ENCODE data around the gene PDGFB.

Gene PDGFB

GRCh38 chr22:39232806-39233709 lies 11.7 kb downstream of the PDGFB start:
- peaks cover 18% of the 10 kb centered on the region; the same call in 1 of the 2 replicates for H3K27me3 ChIP-seq (ENCODE audit: insufficient read depth, low read length)

DNA sequence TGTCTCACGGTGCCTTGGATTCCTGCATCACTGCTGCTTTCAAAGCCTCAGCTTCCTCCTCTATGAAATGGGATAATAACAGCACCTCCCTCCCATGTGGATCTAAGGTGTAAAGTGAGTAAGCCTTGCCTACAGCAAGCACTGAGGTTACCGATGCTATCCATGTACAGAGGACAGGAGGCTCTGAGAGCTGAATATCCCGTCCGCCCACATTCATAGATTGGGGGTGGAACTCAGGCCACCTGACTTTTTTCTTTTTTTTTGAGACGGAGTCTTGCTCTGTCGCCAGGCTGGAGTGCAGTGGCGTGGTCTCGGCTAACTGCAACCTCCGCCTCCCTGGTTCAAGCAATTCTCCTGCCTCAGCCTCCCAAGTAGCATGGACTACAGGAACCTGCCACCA lies 12.5 kb downstream of the PDGFB start:
- Histone ChIP-seq H3K9ac (ENCODE audit: low read length) (no peak overlapping the region), H3K4me2 (ENCODE audit: low read length) (no peak overlapping the region), H3K4me1 (ENCODE audit: insufficient read depth, low read length, severe bottlenecking) (no peaks in the 10 kb centered on the region), H3K79me2 (ENCODE audit: insufficient read depth, low read length) (no peaks in the 10 kb centered on the region), H2AFZ (ENCODE audit: low read length) (no peak overlapping the region), H4K20me1 (ENCODE audit: insufficient read depth, low read length) (no peaks in the 10 kb centered on the region), H3K27ac (ENCODE audit: low read depth, low read length, poor library complexity, severe bottlenecking) (no peak overlapping the region), H3K9me3 (ENCODE audit: low read length) (no peaks in the 10 kb centered on the region), H3F3A (ENCODE audit: insufficient read depth, low read length) (no peaks in the 10 kb centered on the region), H3K36me3 (ENCODE audit: insufficient read depth, low read length) (no peaks in the 10 kb centered on the region), H3K4me3 (ENCODE audit: low read depth, low read length, poor library complexity, severe bottlenecking) (no peak overlapping the region), H3K9me2 (ENCODE audit: low read depth, low read length) (no peaks in the 10 kb centered on the region), H3K27me3 (ENCODE audit: insufficient read depth, low read length) (peaks cover 14% of the 10 kb centered on the region; the same call in 1 of the 2 replicates)
- TF ChIP-seq, protein P1, sequence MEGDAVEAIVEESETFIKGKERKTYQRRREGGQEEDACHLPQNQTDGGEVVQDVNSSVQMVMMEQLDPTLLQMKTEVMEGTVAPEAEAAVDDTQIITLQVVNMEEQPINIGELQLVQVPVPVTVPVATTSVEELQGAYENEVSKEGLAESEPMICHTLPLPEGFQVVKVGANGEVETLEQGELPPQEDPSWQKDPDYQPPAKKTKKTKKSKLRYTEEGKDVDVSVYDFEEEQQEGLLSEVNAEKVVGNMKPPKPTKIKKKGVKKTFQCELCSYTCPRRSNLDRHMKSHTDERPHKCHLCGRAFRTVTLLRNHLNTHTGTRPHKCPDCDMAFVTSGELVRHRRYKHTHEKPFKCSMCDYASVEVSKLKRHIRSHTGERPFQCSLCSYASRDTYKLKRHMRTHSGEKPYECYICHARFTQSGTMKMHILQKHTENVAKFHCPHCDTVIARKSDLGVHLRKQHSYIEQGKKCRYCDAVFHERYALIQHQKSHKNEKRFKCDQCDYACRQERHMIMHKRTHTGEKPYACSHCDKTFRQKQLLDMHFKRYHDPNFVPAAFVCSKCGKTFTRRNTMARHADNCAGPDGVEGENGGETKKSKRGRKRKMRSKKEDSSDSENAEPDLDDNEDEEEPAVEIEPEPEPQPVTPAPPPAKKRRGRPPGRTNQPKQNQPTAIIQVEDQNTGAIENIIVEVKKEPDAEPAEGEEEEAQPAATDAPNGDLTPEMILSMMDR (IDR thresholded peaks at IDR 0.05; ENCODE audit: low read length): no peak
- TF ChIP-seq EZH2 (IDR thresholded peaks at IDR 0.05; ENCODE audit: borderline replicate concordance, low read length): no peak

More at GRCh38 chr22:39232806-39233709, 11.7 kb downstream of the PDGFB start:
- Histone ChIP-seq H3F3A (ENCODE audit: insufficient read depth, low read length) (no peaks in the 10 kb centered on the region), H2AFZ (ENCODE audit: low read length) (no peak overlapping the region), H3K9ac (ENCODE audit: low read length) (no peak overlapping the region), H3K9me2 (ENCODE audit: low read depth, low read length) (no peaks in the 10 kb centered on the region), H3K4me1 (ENCODE audit: insufficient read depth, low read length, severe bottlenecking) (no peaks in the 10 kb centered on the region), H3K36me3 (ENCODE audit: insufficient read depth, low read length) (no peaks in the 10 kb centered on the region), H4K20me1 (ENCODE audit: insufficient read depth, low read length) (no peaks in the 10 kb centered on the region), H3K9me3 (ENCODE audit: low read length) (no peaks in the 10 kb centered on the region), H3K27ac (ENCODE audit: low read depth, low read length, poor library complexity, severe bottlenecking) (no peak overlapping the region), H3K79me2 (ENCODE audit: insufficient read depth, low read length) (no peaks in the 10 kb centered on the region), H3K4me2 (ENCODE audit: low read length) (no peak overlapping the region), H3K4me3 (ENCODE audit: low read depth, low read length, poor library complexity, severe bottlenecking) (no peak overlapping the region)
- TF ChIP-seq, protein P1 (IDR thresholded peaks at IDR 0.05; ENCODE audit: low read length): no peak
- no peak for TF ChIP-seq EZH2 (IDR thresholded peaks at IDR 0.05; ENCODE audit: borderline replicate concordance, low read length)

DNA sequence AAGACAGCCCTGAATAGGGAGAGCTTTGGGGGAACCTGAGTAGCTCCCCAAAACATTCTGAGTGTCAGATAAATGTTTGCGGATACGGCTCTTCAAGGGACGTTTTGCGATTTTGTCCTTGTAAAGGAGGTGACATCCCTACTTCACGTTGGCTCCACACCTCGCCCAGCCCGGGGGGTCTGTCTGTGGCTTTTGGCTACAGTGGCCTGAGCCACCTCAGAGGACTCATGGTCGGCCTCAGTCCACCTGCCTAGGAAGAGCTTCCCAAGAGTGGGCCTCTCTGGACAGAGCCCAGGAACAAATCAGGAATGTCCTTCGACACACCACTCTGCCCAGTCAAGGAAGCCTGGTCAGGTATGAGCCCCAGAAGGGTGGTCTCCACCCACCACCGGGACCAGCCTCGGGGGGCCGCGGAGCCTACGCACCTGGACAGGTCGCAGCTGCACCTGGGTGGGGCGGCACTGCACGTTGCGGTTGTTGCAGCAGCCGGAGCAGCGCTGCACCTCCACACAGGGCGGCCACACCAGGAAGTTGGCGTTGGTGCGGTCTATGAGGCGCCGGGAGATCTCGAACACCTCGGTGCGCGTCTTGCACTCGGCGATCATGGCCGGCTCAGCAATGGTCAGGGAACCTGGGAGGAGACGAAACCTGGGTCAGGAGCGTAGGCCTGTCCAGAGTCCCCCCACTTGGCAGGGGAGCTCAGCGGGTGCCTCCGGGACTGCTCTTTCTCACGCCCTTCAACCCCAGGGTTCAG lies 13.4 kb downstream of the PDGFB start:
- Histone ChIP-seq H3K4me2 (ENCODE audit: low read length) (no peak overlapping the region), H3K9ac (ENCODE audit: low read length) (no peak overlapping the region), H2AFZ (ENCODE audit: low read length) (no peak overlapping the region), H3K9me3 (ENCODE audit: low read length) (no peaks in the 10 kb centered on the region), H3F3A (ENCODE audit: insufficient read depth, low read length) (no peaks in the 10 kb centered on the region), H3K79me2 (ENCODE audit: insufficient read depth, low read length) (no peaks in the 10 kb centered on the region), H3K27me3 (ENCODE audit: insufficient read depth, low read length) (peaks cover 6% of the 10 kb centered on the region; the same call in 1 of the 2 replicates), H3K4me1 (ENCODE audit: insufficient read depth, low read length, severe bottlenecking) (no peaks in the 10 kb centered on the region), H3K4me3 (ENCODE audit: low read depth, low read length, poor library complexity, severe bottlenecking) (no peak overlapping the region), H3K36me3 (ENCODE audit: insufficient read depth, low read length) (no peaks in the 10 kb centered on the region), H3K9me2 (ENCODE audit: low read depth, low read length) (no peaks in the 10 kb centered on the region), H3K27ac (ENCODE audit: low read depth, low read length, poor library complexity, severe bottlenecking) (no peak overlapping the region), H4K20me1 (ENCODE audit: insufficient read depth, low read length) (no peaks in the 10 kb centered on the region)
- TF ChIP-seq EZH2 (IDR thresholded peaks at IDR 0.05; ENCODE audit: borderline replicate concordance, low read length): no peak
- TF ChIP-seq, protein P1 (IDR thresholded peaks at IDR 0.05; ENCODE audit: low read length): no peak
